ENCODE measurements around the gene IQGAP2.

DNA sequence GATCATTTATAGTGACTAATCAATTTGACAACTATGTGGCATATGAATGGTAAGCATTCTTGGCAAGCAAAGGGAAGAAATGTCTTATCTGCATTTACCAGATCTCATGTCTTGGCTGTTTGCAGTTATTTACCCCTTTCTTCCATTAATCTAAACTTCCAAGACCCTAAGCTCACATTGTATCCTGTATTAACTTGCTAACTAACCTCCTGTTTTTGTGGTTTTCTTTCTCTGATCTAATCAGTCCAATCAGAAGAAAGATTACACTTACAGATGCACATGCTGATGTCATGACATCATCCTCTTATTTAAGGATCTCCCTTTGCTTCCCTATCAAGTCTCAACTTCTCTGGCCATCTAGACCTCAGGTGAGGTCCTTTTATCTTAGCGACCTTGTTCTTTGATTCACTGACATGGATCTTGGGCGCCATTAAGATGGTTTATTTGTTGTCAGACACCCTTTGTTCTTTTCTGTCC lies 124.6 kb downstream of the IQGAP2 start:
- TF ChIP-seq ZNF776 (tag by site-specific recombination; IDR thresholded peaks at IDR 0.05; ENCODE audit: borderline replicate concordance) (no peak), HOXA7 (CRISPR knock-in tag; IDR thresholded peaks at IDR 0.05; ENCODE audit: borderline replicate concordance) (no peak), ZNF660 (tag by site-specific recombination; IDR thresholded peaks at IDR 0.05) (no peak), ZNF48 (tag by site-specific recombination; IDR thresholded peaks at IDR 0.05) (no peak), ZBTB11 (tag by site-specific recombination; conservative IDR thresholded peaks at IDR 0.05; ENCODE audit: low read depth) (no peak), CTCF (tag by site-specific recombination; IDR thresholded peaks at IDR 0.05) (no peak), ZNF423 (tag by site-specific recombination; IDR thresholded peaks at IDR 0.05) (no peak)
- TF ChIP-seq, protein P1, sequence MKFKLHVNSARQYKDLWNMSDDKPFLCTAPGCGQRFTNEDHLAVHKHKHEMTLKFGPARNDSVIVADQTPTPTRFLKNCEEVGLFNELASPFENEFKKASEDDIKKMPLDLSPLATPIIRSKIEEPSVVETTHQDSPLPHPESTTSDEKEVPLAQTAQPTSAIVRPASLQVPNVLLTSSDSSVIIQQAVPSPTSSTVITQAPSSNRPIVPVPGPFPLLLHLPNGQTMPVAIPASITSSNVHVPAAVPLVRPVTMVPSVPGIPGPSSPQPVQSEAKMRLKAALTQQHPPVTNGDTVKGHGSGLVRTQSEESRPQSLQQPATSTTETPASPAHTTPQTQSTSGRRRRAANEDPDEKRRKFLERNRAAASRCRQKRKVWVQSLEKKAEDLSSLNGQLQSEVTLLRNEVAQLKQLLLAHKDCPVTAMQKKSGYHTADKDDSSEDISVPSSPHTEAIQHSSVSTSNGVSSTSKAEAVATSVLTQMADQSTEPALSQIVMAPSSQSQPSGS (tag by site-specific recombination; IDR thresholded peaks at IDR 0.05; ENCODE audit: low read depth): peak; percentile 93

All from HEK293 (cell line).